ENCODE results near the gene GALNT11. TPM values are rescaled to one million over a fixed set of nuclear protein-coding genes. Genes with fewer than 3 reads are reported as not detected.
"Not testable (repeated sequence)": the region's sequence is repeated elsewhere in the genome, so short reads cannot be mapped to it uniquely, and the experiment has no call there.

GALNT11 gene
- polyA plus RNA-seq, 3 donors = 103 to 145 (median 125) TPM

- DNase-seq (ENCODE audit: extremely low read depth in 1 of 11, low read depth in 9 of 11, low spot score in 4 of 11) = no peak
Measured at GRCh38 chr7:152015600-152015999, 9.9 kb upstream of the GALNT11 start.

GRCh38 chr7:152016947-152017346 is 8.5 kb upstream of the GALNT11 start:
- DNase-seq (ENCODE audit: extremely low read depth in 1 of 11, low read depth in 9 of 11, low spot score in 4 of 11) = no peak

GRCh38 chr7:152017683-152018082 is 7.8 kb upstream of the GALNT11 start:
- not testable (repeated sequence) for DNase-seq (ENCODE audit: extremely low read depth in 1 of 11, low read depth in 9 of 11, low spot score in 4 of 11)

- DNase-seq (ENCODE audit: extremely low read depth in 1 of 11, low read depth in 9 of 11, low spot score in 4 of 11) = not testable (repeated sequence)
Measured at GRCh38 chr7:152021740-152022139, 3.7 kb upstream of the GALNT11 start.

- no peak for DNase-seq (ENCODE audit: extremely low read depth in 1 of 11, low read depth in 9 of 11, low spot score in 4 of 11)
Measured at GRCh38 chr7:152025937-152026890, 740 bp downstream of the GALNT11 start.

- not testable (repeated sequence) for DNase-seq (ENCODE audit: extremely low read depth in 1 of 11, low read depth in 9 of 11, low spot score in 4 of 11)
Measured at GRCh38 chr7:152027491-152028365, 2.3 kb downstream of the GALNT11 start.

- not testable (repeated sequence) for DNase-seq (ENCODE audit: extremely low read depth in 1 of 11, low read depth in 9 of 11, low spot score in 4 of 11)
Measured at GRCh38 chr7:152030059-152030458, 4.6 kb downstream of the GALNT11 start.

GRCh38 chr7:152030639-152031038 is 5.2 kb downstream of the GALNT11 start:
- not testable (repeated sequence) for DNase-seq (ENCODE audit: extremely low read depth in 1 of 11, low read depth in 9 of 11, low spot score in 4 of 11)

GRCh38 chr7:152035817-152036216 is 10.3 kb downstream of the GALNT11 start:
- DNase-seq (ENCODE audit: extremely low read depth in 1 of 11, low read depth in 9 of 11, low spot score in 4 of 11) = no peak

- DNase-seq (ENCODE audit: extremely low read depth in 1 of 11, low read depth in 9 of 11, low spot score in 4 of 11) = not testable (repeated sequence)
Measured at GRCh38 chr7:152038410-152038809, 12.9 kb downstream of the GALNT11 start.

GRCh38 chr7:152043086-152043485 is 17.6 kb downstream of the GALNT11 start:
- not testable (repeated sequence) for DNase-seq (ENCODE audit: extremely low read depth in 1 of 11, low read depth in 9 of 11, low spot score in 4 of 11)

- not testable (repeated sequence) for DNase-seq (ENCODE audit: extremely low read depth in 1 of 11, low read depth in 9 of 11, low spot score in 4 of 11)
Measured at GRCh38 chr7:152044909-152045308, 19.4 kb downstream of the GALNT11 start.

GRCh38 chr7:152046531-152046930 is 21.1 kb downstream of the GALNT11 start:
- DNase-seq (ENCODE audit: extremely low read depth in 1 of 11, low read depth in 9 of 11, low spot score in 4 of 11) = no peak

- no peak for DNase-seq (ENCODE audit: extremely low read depth in 1 of 11, low read depth in 9 of 11, low spot score in 4 of 11)
Measured at GRCh38 chr7:152048051-152048450, 22.6 kb downstream of the GALNT11 start.

GRCh38 chr7:152050547-152050971 is 25.1 kb downstream of the GALNT11 start:
- DNase-seq (ENCODE audit: extremely low read depth in 1 of 11, low read depth in 9 of 11, low spot score in 4 of 11) = no peak

- no peak for DNase-seq (ENCODE audit: extremely low read depth in 1 of 11, low read depth in 9 of 11, low spot score in 4 of 11)
Measured at GRCh38 chr7:152051968-152052367, 26.5 kb downstream of the GALNT11 start.

- no peak for DNase-seq (ENCODE audit: extremely low read depth in 1 of 11, low read depth in 9 of 11, low spot score in 4 of 11)
Measured at GRCh38 chr7:152052771-152053170, 27.3 kb downstream of the GALNT11 start.

- peak in 3 of 11 donors; percentile 47 to 54 (median 48) for DNase-seq (ENCODE audit: extremely low read depth in 1 of 11, low read depth in 9 of 11, low spot score in 4 of 11)
Measured at GRCh38 chr7:152054367-152055230, 29.1 kb downstream of the GALNT11 start.
